ENCODE results near the gene MUC4. TPM values are rescaled to one million over a fixed set of nuclear protein-coding genes. Genes with fewer than 3 reads are reported as not detected.

Gene MUC4
- polyA plus RNA-seq, 1 of the 3 experiments (the other 2 are of a cell fraction), result 0.07 TPM

- H4K20me1 ChIP-seq (ENCODE audit: insufficient read depth), result no peaks in the 10 kb centered on the region
- no peak for DNase-seq
- H3F3A ChIP-seq (replicated peaks; ENCODE audit: insufficient read depth), result no peaks in the 10 kb centered on the region
- no peaks in the 10 kb centered on the region for H3K36me3 ChIP-seq (replicated peaks in 1 of 2; ENCODE audit: control insufficient read depth in 1 of 2, insufficient read depth in 2 of 2, low read length in 1 of 2)
- no peak overlapping the region for H3K9ac ChIP-seq
- H2AFZ ChIP-seq (ENCODE audit: low read depth), result no peak overlapping the region
- no peaks in the 10 kb centered on the region for H3K79me2 ChIP-seq (ENCODE audit: insufficient read depth)
- H3K27ac ChIP-seq (ENCODE audit: low read depth in 2 of 2, low read length in 1 of 2), result no peak overlapping the region
- H3K4me1 ChIP-seq (ENCODE audit: control insufficient read depth in 1 of 2, insufficient read depth in 2 of 2, low read depth in 1 of 2, low read length in 1 of 2), result no peaks in the 10 kb centered on the region
- no peak overlapping the region for H3K4me2 ChIP-seq
- TF ChIP-seq USF2 (IDR thresholded peaks at IDR 0.05; ENCODE audit: borderline replicate concordance, low read depth, low read length), result no peak
- no peak for TF ChIP-seq ELF1 (IDR thresholded peaks at IDR 0.05)
- no peaks in the 10 kb centered on the region for H3K9me3 ChIP-seq
- no peak overlapping the region for H3K4me3 ChIP-seq (ENCODE audit: low read depth in 2 of 2, low read length in 1 of 2)
- no peaks in the 10 kb centered on the region for H3K27me3 ChIP-seq (ENCODE audit: insufficient read depth)
- no peaks in the 10 kb centered on the region for H3K9me2 ChIP-seq
- ChIA-PET CTCF (interaction anchor here (1.4 to 1.8 kb wide), 4 partner anchors 11 to 211 kb away, joined by 3 to 8 read pairs (median 4); no protein-coding TSS in a partner anchor), POLR2A (no interaction called here)
- WGBS (ENCODE audit: low lambda C conversion rate), result 89% methylated on average over 5 of the region's 5 CpGs
These were observed 108.0 kb downstream of the MUC4 start for GRCh38 chr3:195703776-195704175.

GRCh38 chr3:195701042-195701915, 110.5 kb downstream of the MUC4 start:
- no peak overlapping the region for H3K27ac ChIP-seq (ENCODE audit: low read depth in 2 of 2, low read length in 1 of 2)
- no peak overlapping the region for H2AFZ ChIP-seq (ENCODE audit: low read depth)
- peaks cover 3% of the 10 kb centered on the region for H3F3A ChIP-seq (replicated peaks; ENCODE audit: insufficient read depth)
- DNase-seq, result no peak
- CTCF ChIA-PET, result interaction anchor here (0.7 to 1.2 kb wide), 3 partner anchors 193 to 504 kb away, joined by 3 to 5 read pairs (median 4); no protein-coding TSS in a partner anchor
- peaks cover 0 to 10% of the 10 kb centered on the region in 2 experiments; a peak in 1 of 4 replicates for H3K4me1 ChIP-seq (ENCODE audit: control insufficient read depth in 1 of 2, insufficient read depth in 2 of 2, low read depth in 1 of 2, low read length in 1 of 2)
- H4K20me1 ChIP-seq (ENCODE audit: insufficient read depth), result no peaks in the 10 kb centered on the region
- no peak overlapping the region for H3K9ac ChIP-seq
- TF ChIP-seq RAD21 (IDR thresholded peaks at IDR 0.05; ENCODE audit: low read length) (no peak), GATA2 (CRISPR knock-in tag; IDR thresholded peaks at IDR 0.05) (no peak), MAX (IDR thresholded peaks at IDR 0.05; ENCODE audit: low read depth) (no peak), CHD2 (IDR thresholded peaks at IDR 0.05; ENCODE audit: low read length, partially characterized antibody) (no peak)
- H3K27me3 ChIP-seq (ENCODE audit: insufficient read depth), result no peaks in the 10 kb centered on the region
- no peaks in the 10 kb centered on the region for H3K9me3 ChIP-seq
- H3K36me3 ChIP-seq (replicated peaks in 1 of 2; ENCODE audit: control insufficient read depth in 1 of 2, insufficient read depth in 2 of 2, low read length in 1 of 2), result peaks cover 0 to 2% of the 10 kb centered on the region in 2 experiments
- POLR2A ChIA-PET, result no interaction called here
- H3K79me2 ChIP-seq (ENCODE audit: insufficient read depth), result no peaks in the 10 kb centered on the region
- H3K4me3 ChIP-seq (ENCODE audit: low read depth in 2 of 2, low read length in 1 of 2), result no peak overlapping the region
- H3K9me2 ChIP-seq, result no peaks in the 10 kb centered on the region
- 76% methylated on average over 9 of the region's 9 CpGs for WGBS (ENCODE audit: low lambda C conversion rate)
- H3K4me2 ChIP-seq, result no peak overlapping the region

- Histone ChIP-seq H4K20me1 (ENCODE audit: insufficient read depth) (no peaks in the 10 kb centered on the region), H3F3A (replicated peaks; ENCODE audit: insufficient read depth) (peaks cover 3% of the 10 kb centered on the region), H3K27ac (ENCODE audit: low read depth in 2 of 2, low read length in 1 of 2) (no peak overlapping the region), H2AFZ (ENCODE audit: low read depth) (no peak overlapping the region), H3K27me3 (ENCODE audit: insufficient read depth) (no peaks in the 10 kb centered on the region), H3K79me2 (ENCODE audit: insufficient read depth) (no peaks in the 10 kb centered on the region), H3K4me2 (no peak overlapping the region), H3K9me2 (no peaks in the 10 kb centered on the region), H3K9ac (no peak overlapping the region), H3K4me3 (ENCODE audit: low read depth in 2 of 2, low read length in 1 of 2) (no peak overlapping the region), H3K4me1 (ENCODE audit: control insufficient read depth in 1 of 2, insufficient read depth in 2 of 2, low read depth in 1 of 2, low read length in 1 of 2) (peaks cover 0 to 10% of the 10 kb centered on the region in 2 experiments; a peak in 1 of 4 replicates), H3K9me3 (no peaks in the 10 kb centered on the region), H3K36me3 (replicated peaks in 1 of 2; ENCODE audit: control insufficient read depth in 1 of 2, insufficient read depth in 2 of 2, low read length in 1 of 2) (peaks cover 0 to 8% of the 10 kb centered on the region in 2 experiments)
- ChIA-PET CTCF (no interaction called here), POLR2A (no interaction called here)
- 94% methylated on average over 5 of the region's 5 CpGs for WGBS (ENCODE audit: low lambda C conversion rate)
- no peak for DNase-seq
- no peak for TF ChIP-seq ELF1 (IDR thresholded peaks at IDR 0.05)
- TF ChIP-seq USF1 (IDR thresholded peaks at IDR 0.05; ENCODE audit: borderline replicate concordance, low read depth), result no peak
- TF ChIP-seq NFIC (IDR thresholded peaks at IDR 0.05; ENCODE audit: borderline replicate concordance), result no peak
- TF ChIP-seq EZH2phosphoT487 (IDR thresholded peaks at IDR 0.05; ENCODE audit: borderline replicate concordance, low read depth), result no peak
- no peak for TF ChIP-seq GATA2 (CRISPR knock-in tag; IDR thresholded peaks at IDR 0.05)
- no peak for TF ChIP-seq FOXM1 (IDR thresholded peaks at IDR 0.05; ENCODE audit: low read depth)
- TF ChIP-seq USF2 (IDR thresholded peaks at IDR 0.05; ENCODE audit: borderline replicate concordance, low read depth, low read length), result no peak
- TF ChIP-seq RCOR1 (IDR thresholded peaks at IDR 0.05; ENCODE audit: low read length), result no peak
- no peak for TF ChIP-seq TAF1 (IDR thresholded peaks at IDR 0.05; ENCODE audit: borderline replicate concordance, low read depth, low read length)
- no peak for TF ChIP-seq GABPA (IDR thresholded peaks at IDR 0.05; ENCODE audit: low read depth)
- no peak for TF ChIP-seq ZBTB33 (IDR thresholded peaks at IDR 0.05; ENCODE audit: borderline replicate concordance, low read depth)
- no peak for TF ChIP-seq YY1 (IDR thresholded peaks at IDR 0.05; ENCODE audit: low read depth)
These were observed 111.4 kb downstream of the MUC4 start for GRCh38 chr3:195700319-195700718.
